ENCODE results near the gene TTLL11. TPM values are rescaled to one million over a fixed set of nuclear protein-coding genes. Genes with fewer than 3 reads are reported as not detected.

Gene TTLL11
- total RNA-seq, 1 donor from 2014 or later, result 6.9 TPM

DNA sequence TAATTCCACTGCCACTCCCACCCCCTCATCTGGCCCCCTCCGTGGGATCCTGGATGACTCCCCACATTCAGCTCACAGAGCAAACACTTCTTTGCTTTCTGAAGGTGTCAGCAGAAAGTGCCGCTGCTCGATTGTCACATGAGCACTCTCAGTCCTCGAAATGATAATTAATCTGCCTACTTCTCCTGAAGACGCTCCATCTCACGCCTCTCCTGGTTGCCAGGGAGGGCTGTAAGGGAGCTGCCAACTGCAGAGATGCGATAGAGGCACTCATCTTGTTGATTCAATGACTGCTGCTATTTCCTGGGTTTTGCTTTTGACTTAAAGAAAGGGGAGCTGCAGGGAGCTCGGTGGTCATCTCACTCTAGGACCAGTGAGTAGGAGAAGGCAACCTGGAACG lies 235.2 kb downstream of the TTLL11 start:
- Mint-ChIP-seq H3K27ac (ENCODE audit: unreplicated experiment) (no peak overlapping the region), H3K27me3 (ENCODE audit: low read depth, unreplicated experiment) (peaks cover 53% of the 10 kb centered on the region), H3K36me3 (ENCODE audit: low read depth, unreplicated experiment) (peaks cover 3% of the 10 kb centered on the region), H3K4me1 (ENCODE audit: low read depth, unreplicated experiment) (no peaks in the 10 kb centered on the region), H3K9me3 (ENCODE audit: unreplicated experiment) (no peaks in the 10 kb centered on the region), H3K4me3 (ENCODE audit: unreplicated experiment) (no peak overlapping the region)
- no peak overlapping the region for H3K27ac ChIP-seq (ENCODE audit: low read depth, low read length)
- TF ChIP-seq, protein P1, sequence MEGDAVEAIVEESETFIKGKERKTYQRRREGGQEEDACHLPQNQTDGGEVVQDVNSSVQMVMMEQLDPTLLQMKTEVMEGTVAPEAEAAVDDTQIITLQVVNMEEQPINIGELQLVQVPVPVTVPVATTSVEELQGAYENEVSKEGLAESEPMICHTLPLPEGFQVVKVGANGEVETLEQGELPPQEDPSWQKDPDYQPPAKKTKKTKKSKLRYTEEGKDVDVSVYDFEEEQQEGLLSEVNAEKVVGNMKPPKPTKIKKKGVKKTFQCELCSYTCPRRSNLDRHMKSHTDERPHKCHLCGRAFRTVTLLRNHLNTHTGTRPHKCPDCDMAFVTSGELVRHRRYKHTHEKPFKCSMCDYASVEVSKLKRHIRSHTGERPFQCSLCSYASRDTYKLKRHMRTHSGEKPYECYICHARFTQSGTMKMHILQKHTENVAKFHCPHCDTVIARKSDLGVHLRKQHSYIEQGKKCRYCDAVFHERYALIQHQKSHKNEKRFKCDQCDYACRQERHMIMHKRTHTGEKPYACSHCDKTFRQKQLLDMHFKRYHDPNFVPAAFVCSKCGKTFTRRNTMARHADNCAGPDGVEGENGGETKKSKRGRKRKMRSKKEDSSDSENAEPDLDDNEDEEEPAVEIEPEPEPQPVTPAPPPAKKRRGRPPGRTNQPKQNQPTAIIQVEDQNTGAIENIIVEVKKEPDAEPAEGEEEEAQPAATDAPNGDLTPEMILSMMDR (IDR thresholded peaks at IDR 0.05; ENCODE audit: insufficient read depth, low read depth, low read length), result no peak
- TF ChIP-seq EZH2 (IDR thresholded peaks at IDR 0.05; ENCODE audit: insufficient read depth, low read length), result no peak
- H3K9me3 ChIP-seq (ENCODE audit: insufficient read depth, low read depth, low read length), result no peaks in the 10 kb centered on the region
- no peaks in the 10 kb centered on the region for H3K27me3 ChIP-seq (ENCODE audit: insufficient read depth, low read length)
- H2AFZ ChIP-seq (ENCODE audit: low read depth, low read length), result no peak overlapping the region
- no peaks in the 10 kb centered on the region for H3K4me1 ChIP-seq (ENCODE audit: insufficient read depth, low read length)
- H3K9ac ChIP-seq (ENCODE audit: low read length), result no peak overlapping the region
- no peaks in the 10 kb centered on the region for H3K36me3 ChIP-seq (ENCODE audit: insufficient read depth, low read length)
- H4K20me1 ChIP-seq (ENCODE audit: insufficient read depth, low read length), result no peaks in the 10 kb centered on the region
- H3K79me2 ChIP-seq (ENCODE audit: insufficient read depth, low read length), result no peaks in the 10 kb centered on the region
- no peak for FAIRE-seq
- no peak for DNase-seq (ENCODE audit: low read depth)
- no peak overlapping the region for H3K4me2 ChIP-seq (ENCODE audit: low read length)
- H3K4me3 ChIP-seq (ENCODE audit: insufficient read depth, low read depth, low read length), result no peak overlapping the region

DNA sequence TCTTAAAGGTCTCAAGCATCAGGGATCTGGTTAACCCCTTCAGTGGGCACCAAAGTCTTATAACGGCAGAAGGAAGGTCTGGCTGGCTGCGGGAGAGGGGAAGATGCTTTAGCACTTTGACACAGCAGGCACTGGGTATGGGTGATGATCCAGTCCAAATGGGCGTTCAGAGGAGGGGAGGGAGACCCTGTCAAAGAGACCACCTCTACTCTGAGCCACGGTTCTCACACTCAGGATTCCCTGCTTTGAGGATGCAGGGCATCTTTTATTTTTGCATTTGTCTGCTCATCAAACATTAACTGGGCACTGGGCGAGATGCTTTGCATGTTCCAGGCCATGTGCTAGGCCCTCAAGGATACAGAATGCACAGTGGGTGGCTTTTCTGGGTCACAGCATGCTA lies 237.6 kb downstream of the TTLL11 start:
- Histone ChIP-seq H2AFZ (ENCODE audit: low read depth, low read length) (no peak overlapping the region), H3K4me2 (ENCODE audit: low read length) (no peak overlapping the region), H3K4me3 (ENCODE audit: insufficient read depth, low read depth, low read length) (no peak overlapping the region), H3K27me3 (ENCODE audit: insufficient read depth, low read length) (no peaks in the 10 kb centered on the region), H4K20me1 (ENCODE audit: insufficient read depth, low read length) (no peaks in the 10 kb centered on the region), H3K9me3 (ENCODE audit: insufficient read depth, low read depth, low read length) (no peaks in the 10 kb centered on the region), H3K79me2 (ENCODE audit: insufficient read depth, low read length) (no peaks in the 10 kb centered on the region), H3K9ac (ENCODE audit: low read length) (no peak overlapping the region), H3K27ac (ENCODE audit: low read depth, low read length) (no peak overlapping the region), H3K36me3 (ENCODE audit: insufficient read depth, low read length) (no peaks in the 10 kb centered on the region), H3K4me1 (ENCODE audit: insufficient read depth, low read length) (no peaks in the 10 kb centered on the region)
- peaks cover 55% of the 10 kb centered on the region for H3K27me3 Mint-ChIP-seq (ENCODE audit: low read depth, unreplicated experiment)
- peaks cover 3% of the 10 kb centered on the region for H3K36me3 Mint-ChIP-seq (ENCODE audit: low read depth, unreplicated experiment)
- no peak overlapping the region for H3K4me3 Mint-ChIP-seq (ENCODE audit: unreplicated experiment)
- H3K27ac Mint-ChIP-seq (ENCODE audit: unreplicated experiment), result no peak overlapping the region
- FAIRE-seq, result no peak
- H3K9me3 Mint-ChIP-seq (ENCODE audit: unreplicated experiment), result peaks cover 3% of the 10 kb centered on the region
- DNase-seq (ENCODE audit: low read depth), result no peak
- H3K4me1 Mint-ChIP-seq (ENCODE audit: low read depth, unreplicated experiment), result no peaks in the 10 kb centered on the region
- TF ChIP-seq, protein P1 (IDR thresholded peaks at IDR 0.05; ENCODE audit: insufficient read depth, low read depth, low read length), result no peak
- no peak for TF ChIP-seq EZH2 (IDR thresholded peaks at IDR 0.05; ENCODE audit: insufficient read depth, low read length)

DNA sequence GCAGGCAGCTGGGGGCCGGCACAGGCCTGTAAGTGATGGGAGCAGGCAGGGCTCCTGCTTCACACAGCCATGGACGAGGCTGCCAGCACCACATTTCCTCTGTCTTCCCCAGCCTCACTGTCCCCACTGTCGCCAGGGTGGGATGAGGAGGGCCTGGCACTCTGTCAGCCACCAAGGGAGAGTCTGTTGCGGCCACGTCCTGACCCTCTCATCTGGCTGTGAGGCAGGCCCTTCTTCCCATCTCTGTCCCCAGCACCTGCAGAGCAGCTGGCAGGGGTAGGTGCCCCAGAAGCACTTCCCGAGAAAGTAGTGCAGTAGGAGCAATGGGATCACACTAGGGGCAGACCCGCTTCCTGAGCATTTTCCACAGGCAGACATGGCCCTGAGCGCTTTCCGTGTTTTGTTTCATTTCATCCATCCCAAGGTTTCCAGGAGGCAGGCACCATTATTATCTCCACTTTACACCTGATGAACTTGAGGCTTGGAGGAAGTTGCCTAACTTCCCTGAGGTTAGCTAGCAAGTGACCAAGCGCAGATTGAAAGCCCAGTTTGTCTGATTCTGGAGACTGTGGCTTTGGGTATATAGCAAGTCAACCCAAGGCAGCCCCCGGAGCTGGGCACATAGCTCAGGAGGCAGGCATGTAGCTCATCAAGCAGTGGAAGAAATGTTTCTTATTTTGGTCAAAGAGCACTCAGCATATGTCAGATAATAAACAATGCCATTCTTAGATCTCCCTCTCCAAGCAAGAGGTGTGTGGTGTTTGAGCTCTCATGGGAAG lies 239.3 kb downstream of the TTLL11 start:
- FAIRE-seq (no peak), DNase-seq (ENCODE audit: low read depth) (no peak)
- TF ChIP-seq EZH2 (IDR thresholded peaks at IDR 0.05; ENCODE audit: insufficient read depth, low read length), result no peak
- TF ChIP-seq, protein P1 (IDR thresholded peaks at IDR 0.05; ENCODE audit: insufficient read depth, low read depth, low read length), result no peak
- Histone ChIP-seq H4K20me1 (ENCODE audit: insufficient read depth, low read length) (no peaks in the 10 kb centered on the region), H3K79me2 (ENCODE audit: insufficient read depth, low read length) (no peaks in the 10 kb centered on the region), H3K9me3 (ENCODE audit: insufficient read depth, low read depth, low read length) (no peaks in the 10 kb centered on the region), H3K4me2 (ENCODE audit: low read length) (no peak overlapping the region), H3K27ac (ENCODE audit: low read depth, low read length) (no peak overlapping the region), H3K36me3 (ENCODE audit: insufficient read depth, low read length) (no peaks in the 10 kb centered on the region), H3K27me3 (ENCODE audit: insufficient read depth, low read length) (no peaks in the 10 kb centered on the region), H3K4me3 (ENCODE audit: insufficient read depth, low read depth, low read length) (no peak overlapping the region), H2AFZ (ENCODE audit: low read depth, low read length) (no peak overlapping the region), H3K4me1 (ENCODE audit: insufficient read depth, low read length) (no peaks in the 10 kb centered on the region), H3K9ac (ENCODE audit: low read length) (no peak overlapping the region)
- H3K27ac Mint-ChIP-seq (ENCODE audit: unreplicated experiment), result no peak overlapping the region
- no peaks in the 10 kb centered on the region for H3K36me3 Mint-ChIP-seq (ENCODE audit: low read depth, unreplicated experiment)
- H3K27me3 Mint-ChIP-seq (ENCODE audit: low read depth, unreplicated experiment), result peaks cover 44% of the 10 kb centered on the region
- no peaks in the 10 kb centered on the region for H3K4me1 Mint-ChIP-seq (ENCODE audit: low read depth, unreplicated experiment)
- peaks cover 8% of the 10 kb centered on the region for H3K9me3 Mint-ChIP-seq (ENCODE audit: unreplicated experiment)
- H3K4me3 Mint-ChIP-seq (ENCODE audit: unreplicated experiment), result no peak overlapping the region
